ENCODE measurements around the gene GLE1.
"Not testable (repeated sequence)": the region's sequence is repeated elsewhere in the genome, so short reads cannot be mapped to it uniquely, and the experiment has no call there.

Gene GLE1

DNA sequence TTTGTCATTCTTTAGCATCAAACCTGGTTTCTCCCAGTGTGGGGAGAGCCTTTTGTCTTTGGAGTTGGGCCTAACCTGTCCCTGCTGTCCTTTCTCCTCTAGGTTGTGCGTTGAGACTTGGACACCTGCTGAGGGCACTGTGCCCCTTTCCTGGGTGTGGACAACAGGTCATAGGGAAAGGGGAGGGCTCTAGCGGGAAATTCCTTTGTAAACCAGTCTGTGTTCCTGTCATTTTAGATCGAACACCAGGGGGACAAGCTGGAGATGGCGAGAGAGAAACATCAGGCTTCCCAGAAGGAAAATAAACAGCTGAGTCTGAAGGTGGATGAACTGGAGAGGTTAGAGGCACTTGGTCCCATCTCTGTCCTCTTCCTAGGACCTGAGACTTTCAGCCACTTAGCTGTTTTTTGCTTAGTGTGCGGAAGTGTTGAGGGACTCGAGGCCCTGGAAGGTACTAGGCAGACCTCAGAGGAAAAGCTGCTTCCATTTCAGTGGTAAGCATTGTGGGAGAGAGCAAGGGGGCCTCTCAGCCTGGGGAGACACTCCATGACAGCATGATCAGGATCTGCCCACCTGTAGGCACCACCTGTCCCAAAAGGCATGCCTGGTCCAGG is 8.6 kb upstream of the GLE1 start:
- DNase-seq (ENCODE audit: low read depth in 2 of 2): no peak

DNA sequence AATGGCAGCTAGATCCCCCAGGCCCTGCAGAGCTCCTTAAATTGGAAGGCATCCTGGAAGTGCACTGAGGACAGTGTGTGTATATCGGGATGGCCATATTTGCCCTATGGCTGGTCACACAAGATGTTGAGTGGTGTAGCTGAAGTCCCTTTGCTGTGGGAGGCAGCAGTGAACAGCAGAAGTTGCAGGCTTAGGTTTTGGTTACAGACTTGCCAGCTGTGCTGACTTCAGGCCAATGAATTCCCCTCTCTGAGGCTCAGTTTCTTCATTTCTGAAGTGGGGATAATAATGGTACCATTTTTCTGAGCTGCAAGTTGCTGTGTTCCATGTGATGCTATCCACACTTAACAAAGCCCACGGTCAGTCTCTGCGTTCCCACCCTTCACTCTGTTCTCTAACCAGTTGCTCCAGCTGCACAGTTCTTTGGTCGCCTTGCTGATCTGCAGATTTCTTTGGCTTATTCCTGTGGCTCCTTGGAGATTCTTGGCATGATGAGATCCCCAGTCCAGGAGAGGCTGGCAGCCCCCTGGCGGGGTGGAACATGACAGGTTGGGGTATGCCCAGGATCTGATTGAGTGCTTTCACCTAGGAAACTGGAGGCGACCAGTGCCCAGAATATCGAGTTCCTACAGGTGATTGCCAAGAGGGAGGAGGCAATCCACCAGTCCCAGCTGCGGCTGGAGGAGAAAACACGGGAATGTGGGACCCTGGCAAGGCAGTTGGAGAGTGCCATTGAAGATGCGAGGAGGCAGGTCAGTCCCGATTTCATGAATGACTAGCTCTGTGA is 6.5 kb upstream of the GLE1 start:
- DNase-seq (ENCODE audit: low read depth in 2 of 2): no peak

DNA sequence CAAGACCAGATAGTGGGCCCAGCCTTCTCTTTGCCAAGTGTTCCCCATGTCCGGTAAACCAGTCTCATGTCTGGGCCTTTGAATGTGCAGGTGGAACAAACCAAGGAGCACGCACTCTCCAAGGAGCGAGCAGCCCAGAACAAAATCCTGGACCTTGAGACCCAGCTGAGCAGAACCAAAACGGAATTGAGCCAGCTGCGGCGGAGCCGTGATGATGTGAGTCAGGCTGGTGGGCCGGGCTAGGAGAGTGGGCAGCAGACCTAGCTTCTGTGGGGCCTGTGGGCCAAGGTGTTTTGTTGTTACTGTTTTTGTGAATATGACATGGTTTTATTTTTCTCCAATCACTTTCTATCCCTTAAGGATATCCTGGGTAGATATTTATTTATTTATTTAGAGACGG is 5.6 kb upstream of the GLE1 start:
- DNase-seq (ENCODE audit: low read depth in 2 of 2): no peak

DNA sequence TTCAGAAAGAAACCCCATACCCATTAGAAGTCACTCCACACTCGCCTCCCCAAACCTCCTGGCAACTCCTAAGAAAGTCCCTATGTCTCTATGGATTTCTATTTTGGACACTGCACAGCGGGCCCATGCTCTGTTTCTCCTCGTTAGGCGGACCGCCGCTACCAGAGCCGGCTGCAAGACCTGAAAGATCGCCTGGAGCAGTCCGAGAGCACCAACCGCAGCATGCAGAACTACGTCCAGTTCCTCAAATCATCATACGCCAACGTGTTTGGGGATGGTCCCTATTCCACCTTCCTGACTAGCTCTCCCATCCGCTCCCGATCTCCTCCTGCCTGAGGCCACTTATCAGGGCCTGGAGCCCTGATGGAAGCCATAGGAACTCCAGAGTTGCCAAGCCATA is 4.6 kb upstream of the GLE1 start:
- DNase-seq (ENCODE audit: low read depth in 2 of 2): no peak

DNA sequence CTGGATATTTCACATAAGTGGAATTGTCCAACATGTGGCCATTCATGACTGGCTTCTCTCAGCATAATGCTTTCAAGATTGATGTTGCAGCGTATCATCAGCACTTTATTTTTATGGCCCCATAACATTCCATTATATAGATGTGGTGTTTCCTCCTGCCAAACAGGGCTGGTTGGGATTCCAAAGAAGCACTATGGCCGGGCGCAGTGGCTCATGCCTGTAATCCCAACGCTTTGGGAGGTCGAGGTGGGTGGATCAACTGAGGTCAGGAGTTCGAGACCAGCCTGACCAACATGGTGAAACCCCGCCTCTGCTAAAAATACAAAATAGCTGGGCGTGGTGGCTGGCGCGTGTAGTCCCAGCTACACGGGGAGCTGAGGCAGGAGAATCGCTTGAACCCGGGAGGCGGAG is 1.1 kb upstream of the GLE1 start:
- DNase-seq (ENCODE audit: low read depth in 2 of 2): not testable (repeated sequence)

DNA sequence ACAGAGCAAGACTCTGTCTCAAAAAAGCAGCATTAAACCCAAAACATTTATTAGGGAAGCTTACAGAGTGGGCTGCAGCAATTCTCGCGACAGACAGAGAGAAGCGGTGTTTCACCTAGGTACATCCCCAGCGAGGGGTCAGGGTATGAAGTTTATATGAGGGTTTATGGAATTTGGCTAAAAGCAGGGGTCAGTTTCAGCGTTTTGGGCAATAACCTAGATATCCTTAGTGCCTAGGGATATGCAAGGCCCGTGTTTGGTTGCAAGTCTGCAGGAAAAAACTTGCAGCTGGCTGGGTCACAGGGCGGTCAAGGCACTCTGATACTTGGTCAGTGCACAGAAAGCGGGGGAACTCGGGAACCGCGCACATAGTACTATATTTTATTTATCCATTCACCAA is 649 bp upstream of the GLE1 start:
- DNase-seq (ENCODE audit: low read depth in 2 of 2): no peak

DNA sequence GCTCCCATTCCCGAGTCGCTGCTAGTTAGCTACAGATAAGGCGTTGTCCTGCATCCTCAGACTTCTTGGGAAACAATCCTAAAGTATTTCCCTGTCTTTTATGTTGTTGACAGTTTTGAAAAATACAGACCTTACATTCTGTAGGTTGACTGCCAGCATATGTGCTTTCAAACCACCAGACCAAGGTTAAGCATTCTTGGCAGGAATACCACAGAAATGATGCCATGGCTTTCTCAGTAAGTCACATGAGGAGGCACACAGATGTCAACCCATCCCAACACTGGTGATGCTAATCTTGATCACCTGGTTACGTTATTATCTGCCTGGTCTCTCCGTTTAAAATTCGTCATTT is 871 bp downstream of the GLE1 start:
- DNase-seq (ENCODE audit: low read depth in 2 of 2): no peak

DNA sequence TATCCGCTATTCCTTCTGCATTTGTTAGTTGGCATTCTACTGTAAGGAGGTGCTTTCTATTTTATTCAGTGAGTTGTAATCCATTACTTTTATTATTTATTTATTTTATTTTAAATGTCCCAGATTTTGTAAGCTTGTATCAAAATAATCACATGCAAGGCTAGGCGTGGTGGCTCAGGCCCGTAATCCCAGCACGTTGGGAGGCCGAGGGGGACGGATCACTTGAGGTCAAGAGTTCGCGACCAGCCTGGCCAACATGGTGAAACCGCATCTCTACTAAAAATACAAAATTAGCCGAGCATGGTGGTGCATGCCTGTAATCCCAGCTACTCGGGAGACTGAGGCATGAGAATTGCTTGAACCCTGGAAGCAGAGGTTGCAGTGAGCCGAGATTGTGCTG is 1.4 kb downstream of the GLE1 start:
- DNase-seq (ENCODE audit: low read depth in 2 of 2): not testable (repeated sequence)

DNA sequence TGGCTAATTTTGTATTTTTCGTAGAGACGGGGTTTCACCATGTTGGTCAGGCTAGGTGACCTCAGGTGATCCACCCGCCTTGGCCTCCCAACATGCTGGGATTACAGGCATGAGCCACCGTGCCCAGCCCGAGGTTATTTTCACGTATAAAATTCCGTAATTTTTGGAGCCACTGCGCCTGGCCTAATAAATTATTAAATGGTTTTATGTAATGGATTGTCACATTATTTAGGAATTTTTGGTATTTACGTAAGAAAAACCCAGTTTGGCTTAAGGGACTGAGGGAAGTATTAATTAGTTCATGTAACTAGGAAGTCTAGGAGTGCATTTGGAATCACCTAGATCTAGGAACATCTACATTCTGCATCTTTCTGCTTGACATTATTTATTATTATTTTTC is 8.3 kb downstream of the GLE1 start:
- no peak for DNase-seq (ENCODE audit: low read depth in 2 of 2)

DNA sequence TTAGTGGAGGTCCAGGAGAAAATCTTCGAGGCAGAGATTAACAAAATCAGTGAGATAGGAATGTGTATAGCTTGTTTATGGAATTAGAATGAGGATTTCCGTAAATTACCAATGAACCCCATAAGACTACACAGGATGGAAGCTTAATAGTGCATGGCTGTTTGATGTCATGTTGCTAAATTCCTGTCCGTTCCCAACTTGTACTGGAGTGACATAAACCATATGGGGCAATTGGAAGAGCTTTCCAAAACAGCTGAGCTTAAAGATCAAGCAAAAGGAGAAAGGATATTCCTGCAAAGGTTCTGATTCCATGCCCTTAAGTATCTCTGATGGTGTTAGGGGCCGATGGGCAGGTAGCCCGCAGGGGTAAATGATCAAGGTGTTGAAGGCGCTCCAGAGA is 17.4 kb downstream of the GLE1 start:
- DNase-seq (ENCODE audit: low read depth in 2 of 2): no peak

DNA sequence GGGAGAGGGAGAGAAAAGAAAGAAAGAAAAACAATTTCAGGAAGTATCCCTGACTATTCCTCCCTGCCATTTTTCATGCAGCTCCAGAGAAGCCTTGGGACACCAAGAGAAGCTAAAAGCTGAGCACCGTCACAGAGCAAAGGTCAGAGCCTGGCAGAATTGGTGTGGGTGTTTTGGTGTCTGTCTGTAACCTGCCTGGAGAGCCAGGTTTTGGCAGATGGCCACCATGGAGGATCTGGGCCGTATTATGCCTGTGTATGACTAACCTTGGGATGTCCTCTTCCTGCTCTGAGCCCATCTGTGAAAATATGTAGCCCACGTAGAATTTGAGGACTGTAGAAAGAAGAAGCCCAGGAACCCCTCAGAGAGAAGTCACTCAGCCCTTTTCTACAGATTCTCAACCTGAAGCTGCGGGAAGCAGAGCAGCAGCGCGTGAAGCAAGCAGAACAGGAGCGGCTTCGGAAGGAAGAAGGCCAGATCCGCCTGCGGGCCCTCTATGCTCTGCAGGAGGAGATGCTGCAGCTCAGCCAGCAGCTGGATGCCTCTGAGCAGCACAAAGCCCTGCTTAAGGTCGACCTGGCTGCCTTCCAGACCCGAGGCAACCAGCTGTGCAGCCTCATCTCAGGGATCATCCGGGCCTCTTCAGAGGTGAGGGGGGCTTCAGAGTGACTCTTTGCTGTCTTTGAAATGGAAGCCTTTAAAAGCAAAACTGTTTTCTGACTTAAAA is 18.8 kb downstream of the GLE1 start:
- no peak for DNase-seq (ENCODE audit: low read depth in 2 of 2)

DNA sequence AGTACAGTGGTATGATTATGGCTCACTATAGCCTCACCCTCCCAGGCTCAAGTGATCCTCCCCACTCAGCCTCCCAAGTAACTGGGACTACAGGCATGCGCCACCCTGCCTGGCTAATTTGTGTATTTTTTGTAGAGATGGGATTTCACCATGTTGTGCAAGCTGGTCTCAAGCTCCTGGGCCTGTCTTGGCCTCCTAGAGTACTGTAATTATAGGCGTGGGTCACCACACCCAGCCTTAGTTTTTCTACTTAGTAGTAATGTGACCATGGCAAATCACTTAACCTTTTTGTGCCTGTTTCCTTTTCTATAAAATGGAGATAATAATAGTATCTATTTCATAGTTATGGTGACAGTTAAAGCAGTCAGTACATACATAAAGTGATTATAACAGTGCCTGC is 22.2 kb downstream of the GLE1 start:
- DNase-seq (ENCODE audit: low read depth in 2 of 2): no peak

DNA sequence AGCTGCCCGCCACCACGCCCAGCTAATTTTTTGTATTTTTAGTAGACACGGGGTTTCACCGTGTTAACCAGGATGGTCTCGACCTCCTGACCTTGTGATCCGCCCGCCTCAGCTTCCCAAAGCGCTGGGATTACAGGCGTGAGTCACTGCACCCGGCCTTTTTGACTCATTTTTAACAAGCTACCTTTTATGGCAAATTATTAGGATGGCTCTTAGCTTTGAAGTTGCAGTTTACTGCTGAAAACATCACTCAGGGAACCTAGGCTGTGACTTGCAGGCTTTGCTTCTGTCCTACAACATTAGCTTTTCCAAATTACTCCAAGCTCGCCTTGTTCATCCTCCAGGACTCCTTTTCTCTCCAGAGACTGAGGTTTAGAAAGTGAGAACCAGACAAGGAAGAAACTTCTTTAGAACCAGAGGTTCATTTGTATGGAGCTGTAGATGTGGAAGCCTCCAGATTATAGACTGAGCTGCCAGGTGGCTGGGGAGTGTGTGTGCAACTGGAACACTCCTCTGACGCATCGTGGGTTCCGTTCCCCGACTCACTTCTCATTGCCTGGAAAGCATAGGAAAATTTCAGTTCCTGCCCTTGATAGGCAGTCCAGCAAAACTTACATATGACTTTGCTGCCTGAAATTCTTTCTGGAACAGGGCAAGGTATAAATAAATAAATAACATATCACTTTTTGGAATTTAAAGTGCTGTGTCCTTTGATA is 24.1 kb downstream of the GLE1 start:
- no peak for DNase-seq (ENCODE audit: low read depth in 2 of 2)

DNA sequence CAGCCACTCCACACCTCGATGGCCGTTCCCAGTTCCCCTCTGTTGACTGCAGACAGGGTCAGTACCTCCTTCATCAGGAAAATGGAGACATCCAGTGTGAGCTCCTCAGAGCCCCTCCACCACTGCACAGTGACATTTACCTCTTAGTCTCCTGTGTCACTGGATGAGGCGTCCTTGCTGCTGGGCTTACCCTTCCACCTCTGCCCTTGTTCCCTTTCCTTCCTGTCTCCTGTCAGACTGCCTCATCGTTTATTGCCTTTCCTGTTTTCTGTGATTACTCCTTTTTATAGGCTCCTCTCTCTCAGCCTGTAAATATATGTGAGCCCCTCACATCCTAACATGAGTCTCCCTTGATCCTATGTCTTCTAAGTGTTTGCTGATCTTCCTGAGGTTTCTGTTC is 24.7 kb downstream of the GLE1 start:
- no peak for DNase-seq (ENCODE audit: low read depth in 2 of 2)

DNA sequence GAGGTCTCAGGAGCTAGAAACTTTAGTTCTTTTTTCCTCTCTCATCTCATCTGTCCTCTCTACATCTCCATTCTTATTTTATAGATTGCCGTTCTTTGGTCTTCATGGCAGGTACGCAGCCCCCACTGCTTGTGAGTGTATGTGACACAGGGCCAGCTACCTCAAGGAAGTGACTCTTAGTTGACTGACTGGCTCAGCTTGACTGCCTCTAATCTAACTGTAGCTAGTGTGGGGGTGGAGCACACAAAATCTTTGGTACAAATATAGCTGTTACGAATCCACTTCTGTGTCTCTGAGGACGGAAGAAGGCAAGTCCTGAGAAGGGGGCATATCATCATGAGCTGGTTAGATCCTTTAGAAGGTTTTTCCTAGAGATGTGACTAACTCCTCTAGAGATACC is 28.1 kb downstream of the GLE1 start:
- DNase-seq (ENCODE audit: low read depth in 2 of 2): no peak

DNA sequence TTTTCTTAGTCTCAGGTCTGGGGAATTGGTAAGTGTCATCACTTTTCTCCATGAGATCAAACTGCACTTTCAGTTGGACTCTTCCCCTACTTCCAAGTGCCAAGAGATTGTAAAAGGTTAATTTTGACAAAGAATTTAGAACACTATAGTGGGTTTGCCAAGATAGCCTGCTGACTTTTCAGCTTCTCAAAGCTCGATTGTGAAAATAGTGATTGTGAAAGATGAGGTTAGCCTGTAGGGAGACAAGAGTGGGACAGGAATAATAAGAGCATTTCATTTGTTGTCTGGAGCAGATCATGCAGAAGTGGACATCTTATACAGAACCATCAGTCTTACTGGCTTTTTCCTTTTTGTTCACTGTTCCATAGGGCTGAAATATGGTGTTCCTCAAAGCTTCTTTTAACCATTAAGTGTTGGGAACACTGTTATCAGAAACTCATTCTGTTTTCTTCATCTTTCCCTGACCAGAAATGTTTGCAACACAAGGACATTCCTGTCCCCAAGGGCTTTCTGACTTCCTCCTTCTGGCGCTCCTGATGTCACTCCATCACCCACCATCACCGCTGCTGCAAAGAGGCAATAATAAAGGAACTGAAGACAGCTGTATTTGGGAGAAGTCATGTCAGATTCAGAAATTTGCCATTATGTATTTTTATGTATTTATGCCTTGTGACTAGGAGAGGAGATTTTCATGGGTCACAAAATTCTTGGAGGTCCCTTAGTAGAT is 36.3 kb downstream of the GLE1 start:
- no peak for DNase-seq (ENCODE audit: low read depth in 2 of 2)

DNA sequence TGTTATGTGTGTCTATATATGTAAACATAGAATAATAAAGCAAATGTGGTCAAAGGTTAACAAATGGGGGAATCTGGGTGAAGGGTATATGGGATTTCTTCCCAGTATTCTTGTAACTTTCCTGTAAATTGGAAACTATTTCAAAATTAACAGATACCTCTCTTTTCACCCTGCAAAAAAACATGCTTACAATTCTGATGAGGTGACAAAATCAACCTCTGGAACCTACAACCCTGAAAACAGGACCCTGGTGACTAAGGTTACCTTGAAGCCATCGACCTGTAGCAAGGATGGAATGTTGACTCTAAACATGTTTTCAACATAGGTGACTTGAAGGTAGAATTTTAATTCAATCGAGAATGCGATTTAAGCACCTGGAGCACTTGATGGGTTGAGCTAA is 42.0 kb downstream of the GLE1 start:
- DNase-seq (ENCODE audit: low read depth in 2 of 2): no peak

DNA sequence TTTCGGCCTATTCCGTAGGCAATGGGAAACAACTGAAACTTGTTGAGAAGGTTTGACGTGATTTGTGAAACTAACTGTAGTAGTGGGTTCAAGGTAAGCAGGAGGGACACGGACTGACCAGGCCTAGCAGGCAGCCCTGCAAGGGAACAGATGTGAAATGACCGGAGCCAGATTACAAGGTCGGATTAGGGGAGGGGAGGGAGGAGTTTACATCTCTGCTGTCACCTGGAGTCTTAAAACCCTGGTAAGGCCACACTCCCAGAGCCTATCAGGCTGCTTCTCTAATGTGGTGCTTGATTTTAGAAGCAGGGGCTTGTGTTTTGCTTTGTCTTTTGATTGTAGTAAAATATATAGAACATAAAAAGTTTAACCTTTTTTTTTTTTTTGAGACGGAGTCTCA is 44.4 kb downstream of the GLE1 start:
- DNase-seq (ENCODE audit: low read depth in 2 of 2): no peak

DNA sequence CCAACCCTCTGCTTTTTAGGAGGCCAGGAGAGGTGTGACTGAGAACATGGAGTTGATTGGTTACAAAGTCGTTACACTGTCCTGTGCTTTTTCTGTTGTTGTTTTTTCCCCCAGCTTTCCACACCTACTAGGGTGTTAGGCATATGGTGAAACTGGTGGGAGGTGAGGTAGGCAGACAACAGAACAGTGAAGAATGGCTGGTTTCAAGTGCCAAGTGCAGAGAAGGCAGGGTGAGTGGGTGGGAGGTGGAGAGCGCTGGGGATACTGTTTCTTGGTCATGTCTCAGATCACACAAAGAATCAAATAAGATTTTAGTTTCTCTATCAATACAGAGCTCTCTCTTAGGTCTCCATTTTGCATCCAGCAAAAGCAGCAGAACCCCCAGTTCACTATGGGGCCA is 45.7 kb downstream of the GLE1 start:
- peak in 1 of 2 donors; percentile 0 for DNase-seq (ENCODE audit: low read depth in 2 of 2)

DNA sequence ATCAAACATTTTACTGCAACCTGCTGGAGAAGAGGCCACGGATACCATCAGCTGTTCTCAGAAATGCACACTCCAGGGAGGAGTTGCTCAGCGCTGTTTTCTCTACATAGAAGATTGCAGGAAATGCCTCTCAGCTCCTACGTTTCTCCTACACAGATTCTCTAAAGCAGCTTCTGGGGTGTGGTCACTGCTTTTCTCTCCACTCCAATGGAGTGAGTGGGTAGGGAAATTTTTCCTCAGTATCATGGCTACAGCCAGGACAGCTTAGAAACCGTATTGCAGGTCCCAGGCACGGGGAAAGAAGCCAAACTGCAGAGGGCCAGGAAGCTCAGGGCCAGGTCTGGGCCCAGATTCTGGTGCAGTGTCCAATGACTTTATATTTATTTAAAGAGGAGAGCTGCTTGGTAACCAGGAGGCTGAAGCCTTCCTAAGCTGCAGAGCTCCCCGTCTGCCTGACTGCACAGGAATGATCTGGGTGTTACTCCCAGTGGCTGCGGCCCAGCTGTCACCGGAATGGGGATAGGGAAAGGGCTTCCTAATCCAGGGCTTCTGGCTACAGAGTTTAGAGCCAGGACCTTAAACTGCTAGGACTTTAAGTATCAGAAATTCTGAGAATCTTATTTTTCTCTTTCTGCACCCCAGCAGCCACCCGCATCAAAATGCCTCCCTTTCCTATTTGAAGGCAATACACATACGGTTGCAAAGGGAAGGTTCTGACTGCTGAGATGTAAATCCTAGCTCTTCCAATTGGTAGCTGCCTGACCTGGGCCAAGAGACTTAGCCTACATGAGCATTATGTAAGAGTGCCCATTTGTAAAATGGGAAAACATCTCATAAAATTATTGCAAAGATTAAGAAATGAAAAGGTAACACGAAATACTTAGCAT is 46.5 kb downstream of the GLE1 start:
- no peak for DNase-seq (ENCODE audit: low read depth in 2 of 2)

DNA sequence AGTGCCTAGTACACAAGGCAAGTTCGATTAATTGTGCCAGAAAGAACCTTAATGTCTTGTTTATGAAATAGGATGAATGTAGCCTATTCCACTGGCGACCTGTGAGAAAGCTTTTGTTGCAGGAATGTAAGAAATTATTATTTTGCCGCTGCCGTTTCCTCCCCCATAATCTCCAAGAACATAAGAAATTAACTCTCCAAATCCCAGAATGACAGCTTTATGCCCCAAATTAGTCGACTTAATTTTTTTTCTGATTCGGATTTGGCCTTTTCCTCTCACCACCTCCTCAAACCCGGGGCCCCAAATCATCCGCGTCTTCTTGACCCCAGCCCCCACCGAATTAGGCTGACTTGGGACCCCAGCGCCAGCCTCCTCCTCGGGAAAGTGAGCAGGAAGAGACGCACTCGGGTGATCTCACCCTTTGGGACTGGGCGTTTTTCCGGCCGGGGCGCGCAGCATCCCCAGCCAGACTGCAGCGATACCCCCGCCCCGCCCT is 47.2 kb downstream of the GLE1 start:
- DNase-seq (ENCODE audit: low read depth in 2 of 2): no peak

Data from stimulated activated CD8-positive, alpha-beta memory T cell treated with anti-CD3 and anti-CD28 coated beads, Interleukin-2, amount 100 ng/mL, for 1 hour (primary cell).